H1 (cell line): ENCODE data around the gene ABLIM1. TPM values are rescaled to one million over a fixed set of nuclear protein-coding genes. Genes with fewer than 3 reads are reported as not detected.

Source experiments
- CEBPB ChIP-seq: IDR thresholded peaks from 2 replicates; pipeline ENCODE4 v1.6.1; 2012; ENCODE audit warnings: low read depth, low read length
- JUN ChIP-seq: IDR thresholded peaks from 2 replicates; pipeline ENCODE4 v1.6.1; 2011; ENCODE audit warnings: low read depth, mild to moderate bottlenecking, improper control_type of control experiment, low read length
- KDM5A ChIP-seq: fragments of 200-600 bp; IDR thresholded peaks from 2 replicates; pipeline ENCODE4 v1.7.1; 2012; ENCODE audit warnings: mild to moderate bottlenecking, low read length, inconsistent platforms, mixed read lengths
- polyA plus RNA-seq, 7 experiments: library from polyadenylated mRNA; depleted of rRNA in 3 of 7; stranded (reverse) in 5 of 7; unstranded in 2 of 7; fragments of >200 nt in 5 of 7; fragments of 200-250 nt in 2 of 7; gene quantifications; 1 replicate in 5 of 7; 2 replicates in 1 of 7; 4 replicates in 1 of 7; pipeline versions ENCODE4 v1.2.1 to v1.2.3, GENCODE V29; 2011 to 2013; ENCODE audit warnings: missing spikeins in 2 of 7, mixed read lengths in 2 of 7
- total RNA-seq: library from RNA; stranded (reverse); fragmentation: NEBNext Ultra II Directional; extraction: Animal tissue kit (Norgen Biotek cat#: 25700); gene quantifications from 2 replicates; pipeline ENCODE4 v1.2.1, GENCODE V29; 2021

ABLIM1 gene
- total and polyA plus RNA-seq, 2 of the 8 experiments (the other 6 are each of a cell fraction or from before 2014, with no cell fraction given) = 51.2 to 51.7 TPM

DNA sequence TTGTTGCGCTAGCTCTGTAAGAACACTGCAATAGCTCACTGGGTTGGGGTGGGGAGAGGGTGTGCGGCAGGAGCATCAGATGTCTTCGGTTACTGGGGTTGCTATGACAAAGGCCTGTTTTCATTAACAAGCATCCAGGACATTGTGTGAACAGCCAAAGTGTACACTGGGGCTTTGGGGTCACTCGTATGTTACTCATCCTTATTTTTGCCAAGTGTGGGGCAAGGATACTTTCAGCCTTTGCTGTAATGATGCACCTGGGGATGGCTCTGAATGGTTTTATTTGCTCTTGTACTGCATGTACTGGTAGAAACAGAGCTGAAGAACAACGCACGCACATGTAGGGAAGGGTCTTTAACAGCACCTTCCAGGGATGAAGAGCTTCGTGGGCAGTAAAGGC lies 180.8 kb downstream of the ABLIM1 start (continued):
- no peak for TF ChIP-seq CEBPB
- TF ChIP-seq KDM5A = no peak
- no peak for TF ChIP-seq JUN
